ENCODE data around the gene NPAS3.

GRCh38 chr14:33674927-33675326 lies 736.2 kb downstream of the NPAS3 start:
- no peak for TF ChIP-seq RFXAP (CRISPR knock-in tag; IDR thresholded peaks at IDR 0.05; ENCODE audit: borderline replicate concordance)
- TF ChIP-seq, protein P1, sequence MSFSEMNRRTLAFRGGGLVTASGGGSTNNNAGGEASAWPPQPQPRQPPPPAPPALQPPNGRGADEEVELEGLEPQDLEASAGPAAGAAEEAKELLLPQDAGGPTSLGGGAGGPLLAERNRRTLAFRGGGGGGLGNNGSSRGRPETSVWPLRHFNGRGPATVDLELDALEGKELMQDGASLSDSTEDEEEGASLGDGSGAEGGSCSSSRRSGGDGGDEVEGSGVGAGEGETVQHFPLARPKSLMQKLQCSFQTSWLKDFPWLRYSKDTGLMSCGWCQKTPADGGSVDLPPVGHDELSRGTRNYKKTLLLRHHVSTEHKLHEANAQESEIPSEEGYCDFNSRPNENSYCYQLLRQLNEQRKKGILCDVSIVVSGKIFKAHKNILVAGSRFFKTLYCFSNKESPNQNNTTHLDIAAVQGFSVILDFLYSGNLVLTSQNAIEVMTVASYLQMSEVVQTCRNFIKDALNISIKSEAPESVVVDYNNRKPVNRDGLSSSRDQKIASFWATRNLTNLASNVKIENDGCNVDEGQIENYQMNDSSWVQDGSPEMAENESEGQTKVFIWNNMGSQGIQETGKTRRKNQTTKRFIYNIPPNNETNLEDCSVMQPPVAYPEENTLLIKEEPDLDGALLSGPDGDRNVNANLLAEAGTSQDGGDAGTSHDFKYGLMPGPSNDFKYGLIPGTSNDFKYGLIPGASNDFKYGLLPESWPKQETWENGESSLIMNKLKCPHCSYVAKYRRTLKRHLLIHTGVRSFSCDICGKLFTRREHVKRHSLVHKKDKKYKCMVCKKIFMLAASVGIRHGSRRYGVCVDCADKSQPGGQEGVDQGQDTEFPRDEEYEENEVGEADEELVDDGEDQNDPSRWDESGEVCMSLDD (CRISPR knock-in tag; IDR thresholded peaks at IDR 0.05; ENCODE audit: borderline replicate concordance), result no peak
- TF ChIP-seq EZH2 (conservative IDR thresholded peaks at IDR 0.05; ENCODE audit: low read depth, low read length), result no peak
- no peak for TF ChIP-seq ZFP41 (CRISPR knock-in tag; IDR thresholded peaks at IDR 0.05; ENCODE audit: borderline replicate concordance)
- TF ChIP-seq KMT2A (CRISPR knock-in tag; IDR thresholded peaks at IDR 0.05), result no peak
- TF ChIP-seq CTCF (CRISPR knock-in tag; IDR thresholded peaks at IDR 0.05), result no peak
- TF ChIP-seq NR2F1 (CRISPR knock-in tag; IDR thresholded peaks at IDR 0.05), result no peak
- TF ChIP-seq POLR2A (IDR thresholded peaks at IDR 0.05; ENCODE audit: insufficient read depth in 1 of 2, low read depth in 2 of 2, low read length in 2 of 2), result no peak

Data from HepG2 (cell line).